HAP-1 (cell line): ENCODE data around the gene ARHGEF4.
"Not testable (repeated sequence)": the region's sequence is repeated elsewhere in the genome, so short reads cannot be mapped to it uniquely, and the experiment has no call there.

Experiments
- DNase-seq, 2 experiments: peaks; one replicate each; pipeline ENCODE4 v3.0.0-alpha.2; 2016 to 2020; ENCODE audit warnings: low spot score in 2 of 2
- H3K27me3 ChIP-seq: fragments of 250-450 bp; sonication (Bioruptor Pico); 2 replicates; pipeline ENCODE4 v1.5.1; 2020; ENCODE audit warnings: low read depth, mild to moderate bottlenecking, moderate library complexity
- H3K36me3 ChIP-seq: fragments of 250-450 bp; sonication (Bioruptor Pico); replicated peaks from 2 replicates; pipeline ENCODE4 v1.5.1; 2020; ENCODE audit warnings: mild to moderate bottlenecking
- H3K4me1 ChIP-seq: fragments of 250-450 bp; sonication (Bioruptor Pico); 2 replicates; pipeline ENCODE4 v1.5.1; 2020; ENCODE audit warnings: mild to moderate bottlenecking
- H3K4me3 ChIP-seq: fragments of 250-450 bp; sonication (Bioruptor Pico); 2 replicates; pipeline ENCODE4 v1.5.1; 2020; ENCODE audit warnings: mild to moderate bottlenecking, moderate library complexity
- H3K9me3 ChIP-seq: fragments of 250-450 bp; sonication (Bioruptor Pico); 2 replicates; pipeline ENCODE4 v1.5.1; 2020; ENCODE audit warnings: mild to moderate bottlenecking, moderate library complexity
- in situ Hi-C: fragments of 300-500 bp; cut with MboI; formaldehyde crosslinking; loops from 3 replicates; pipeline ENCODE4 v1.14.3; 2020; ENCODE audit warnings: low sequenced_read_pairs, inconsistent platforms, mixed read lengths

The ARHGEF4 gene

DNA sequence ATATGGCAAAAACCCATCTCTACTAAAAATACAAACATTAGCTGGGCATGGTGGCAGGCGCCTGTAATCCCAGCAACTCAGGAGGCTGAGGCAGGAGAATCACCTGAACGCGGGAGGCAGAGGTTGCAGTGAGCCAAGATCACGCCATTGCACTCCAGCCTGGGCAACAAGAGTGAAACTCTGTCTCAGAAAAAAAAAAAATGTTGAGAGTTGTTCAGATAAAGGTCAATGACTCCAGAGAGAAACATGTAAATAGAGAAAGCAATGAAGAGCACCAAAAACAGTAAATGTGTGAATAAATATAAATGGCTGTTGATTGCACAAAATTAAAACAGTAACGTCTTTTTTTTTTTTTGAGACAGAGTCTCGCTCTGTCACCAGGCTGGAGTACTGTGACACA, 243.2 kb downstream of the ARHGEF4 start:
- H3K4me1 ChIP-seq, H3K4me3 ChIP-seq, H3K27me3 ChIP-seq, H3K9me3 ChIP-seq, DNase-seq: not testable (repeated sequence)
- peaks cover 75% of the 10 kb centered on the region for H3K36me3 ChIP-seq
- in situ Hi-C loops = loop anchor here (25.0 kb wide), 1 partner anchor 893 kb away; the partner anchor contains the start of genes MZT2B, SMPD4 and TUBA3E

DNA sequence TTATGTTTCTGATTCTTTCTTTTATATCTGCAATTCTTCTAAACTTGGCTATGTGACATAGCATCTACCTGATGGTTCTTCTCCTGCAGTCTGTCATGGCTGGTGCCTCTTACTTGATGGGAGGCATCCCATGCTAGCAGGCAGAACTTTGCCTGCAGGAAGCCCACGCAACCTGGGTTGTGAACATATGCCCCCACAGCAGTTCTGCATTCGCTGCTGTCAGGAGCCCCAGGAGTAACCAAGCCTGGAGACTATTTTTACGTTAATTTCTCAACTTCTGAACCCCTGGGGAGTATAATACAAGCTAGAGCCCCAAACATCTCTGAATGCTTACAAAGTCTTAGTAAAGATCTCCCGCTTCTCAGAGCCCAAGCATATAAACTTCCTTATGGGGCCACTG, 244.5 kb downstream of the ARHGEF4 start:
- no peaks in the 10 kb centered on the region for H3K4me1 ChIP-seq
- no peaks in the 10 kb centered on the region for H3K27me3 ChIP-seq
- no peak overlapping the region for H3K4me3 ChIP-seq
- H3K36me3 ChIP-seq = peaks cover 78% of the 10 kb centered on the region
- in situ Hi-C loops = loop anchor here (25.0 kb wide), 1 partner anchor 894 kb away; the partner anchor contains the start of genes MZT2B, SMPD4 and TUBA3E
- no peak for DNase-seq
- no peaks in the 10 kb centered on the region for H3K9me3 ChIP-seq

DNA sequence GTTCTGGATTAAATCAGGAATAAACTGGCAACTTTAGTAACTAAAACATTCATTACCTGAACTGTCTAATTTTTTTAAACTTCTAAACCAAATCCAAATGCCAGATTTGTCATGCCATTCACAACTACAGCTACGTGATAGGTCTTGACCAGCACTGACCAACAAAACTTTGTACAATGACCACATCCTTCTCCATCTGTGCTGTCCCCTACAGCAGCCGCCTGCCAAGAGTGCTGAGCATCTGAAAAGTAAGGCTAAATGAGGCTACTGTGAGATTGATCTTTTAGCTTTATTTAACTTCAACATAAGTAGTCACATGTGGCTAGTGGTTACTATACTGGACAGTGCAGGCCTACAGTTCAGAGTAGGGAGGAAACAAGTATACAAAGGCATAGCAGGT, 248.9 kb downstream of the ARHGEF4 start:
- peaks cover 74% of the 10 kb centered on the region for H3K36me3 ChIP-seq
- in situ Hi-C loops = loop anchor here (25.0 kb wide), 1 partner anchor 898 kb away; the partner anchor contains the start of genes MZT2B, SMPD4 and TUBA3E

DNA sequence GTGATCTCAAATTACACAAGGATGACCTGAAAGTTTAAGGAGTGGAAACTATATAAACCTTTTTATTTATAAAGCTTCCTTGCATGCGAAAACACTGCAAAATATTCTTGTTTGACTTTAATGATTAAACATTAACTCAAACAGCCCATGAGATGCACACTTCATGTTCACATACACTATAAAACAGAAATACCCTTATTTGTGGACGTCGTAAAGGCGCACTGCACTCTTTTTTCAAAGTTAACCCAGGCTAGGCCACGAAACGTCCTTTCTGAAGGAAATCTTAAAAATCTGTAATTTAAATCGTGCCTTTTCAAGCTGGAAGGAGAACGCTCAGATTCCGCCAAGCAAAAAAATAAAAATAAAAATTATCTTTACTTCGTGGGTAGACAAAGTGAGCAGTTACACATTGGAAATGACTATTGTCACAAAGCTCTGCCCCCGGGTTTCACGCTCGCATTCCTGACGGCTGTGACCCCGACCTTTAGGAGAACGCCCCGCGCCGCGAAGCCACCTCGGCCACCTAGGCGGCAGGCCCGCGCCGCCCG, 255.8 kb downstream of the ARHGEF4 start:
- in situ Hi-C loops = loop anchor here (25.0 kb wide), 1 partner anchor 905 kb away; the partner anchor contains the start of genes MZT2B, SMPD4 and TUBA3E

More for the DNA sequence above, 248.9 kb downstream of the ARHGEF4 start:
- no peaks in the 10 kb centered on the region for H3K9me3 ChIP-seq
- no peak overlapping the region for H3K4me3 ChIP-seq
- H3K27me3 ChIP-seq = no peaks in the 10 kb centered on the region
- DNase-seq = no peak
- H3K4me1 ChIP-seq = no peaks in the 10 kb centered on the region

DNA sequence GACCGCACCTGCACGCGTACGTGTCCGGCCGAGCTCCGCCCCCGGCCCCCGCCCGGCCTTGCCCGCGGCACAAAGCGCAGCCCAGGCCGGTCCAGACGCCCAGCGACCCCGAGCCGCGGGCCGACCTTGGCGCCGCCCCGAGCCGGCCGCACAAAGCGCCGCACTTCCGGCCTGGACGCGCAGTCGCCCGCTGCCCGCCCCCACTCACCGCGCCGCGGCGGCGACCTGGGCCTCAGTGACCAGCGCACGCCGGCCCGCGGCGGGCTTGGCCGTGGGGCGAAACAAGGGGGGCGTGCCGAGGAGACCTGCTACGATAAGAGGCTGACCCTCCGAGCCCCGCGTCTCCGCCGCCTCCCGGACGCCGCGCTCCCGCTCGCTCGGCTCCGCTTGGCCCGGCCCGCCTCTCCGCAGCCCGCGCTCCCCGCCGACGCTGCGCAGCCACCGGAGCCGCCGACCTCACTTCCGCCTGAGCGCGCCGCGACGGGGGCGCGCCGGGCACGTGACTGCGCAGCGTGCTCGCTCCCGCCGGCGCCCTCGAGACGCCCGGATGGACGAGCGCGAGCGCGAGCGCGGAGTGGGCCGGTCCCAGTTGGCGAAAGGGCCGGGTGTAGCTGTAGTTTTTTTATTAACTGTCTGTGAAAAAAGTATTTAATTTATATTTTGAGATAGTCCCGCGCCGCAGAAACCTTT, 256.4 kb downstream of the ARHGEF4 start, which contains the start of gene FAM168B:
FAM168B (minus strand) TSS at position 455 of the 690 bp plus-strand sequence. CDS start 10,814 bp downstream, outside the sequence.
- peak within 1 kb of the TSS; percentile 89 for H3K4me3 ChIP-seq
- H3K9me3 ChIP-seq = no peaks in the 10 kb centered on the region
- in situ Hi-C loops = loop anchor here (25.0 kb wide), 1 partner anchor 906 kb away; the partner anchor contains the start of genes MZT2B, SMPD4 and TUBA3E
- peaks cover 12% of the 10 kb centered on the region for H3K4me1 ChIP-seq
- H3K27me3 ChIP-seq = no peaks in the 10 kb centered on the region
- DNase-seq = peak; percentile 77 to 88
- peaks cover 23% of the 10 kb centered on the region for H3K36me3 ChIP-seq

More for the DNA sequence above, 255.8 kb downstream of the ARHGEF4 start:
- H3K4me1 ChIP-seq = peaks cover 12% of the 10 kb centered on the region
- DNase-seq = no peak
- peak overlapping the region; percentile 89 for H3K4me3 ChIP-seq
- H3K27me3 ChIP-seq = no peaks in the 10 kb centered on the region
- no peaks in the 10 kb centered on the region for H3K9me3 ChIP-seq
- peaks cover 30% of the 10 kb centered on the region for H3K36me3 ChIP-seq

DNA sequence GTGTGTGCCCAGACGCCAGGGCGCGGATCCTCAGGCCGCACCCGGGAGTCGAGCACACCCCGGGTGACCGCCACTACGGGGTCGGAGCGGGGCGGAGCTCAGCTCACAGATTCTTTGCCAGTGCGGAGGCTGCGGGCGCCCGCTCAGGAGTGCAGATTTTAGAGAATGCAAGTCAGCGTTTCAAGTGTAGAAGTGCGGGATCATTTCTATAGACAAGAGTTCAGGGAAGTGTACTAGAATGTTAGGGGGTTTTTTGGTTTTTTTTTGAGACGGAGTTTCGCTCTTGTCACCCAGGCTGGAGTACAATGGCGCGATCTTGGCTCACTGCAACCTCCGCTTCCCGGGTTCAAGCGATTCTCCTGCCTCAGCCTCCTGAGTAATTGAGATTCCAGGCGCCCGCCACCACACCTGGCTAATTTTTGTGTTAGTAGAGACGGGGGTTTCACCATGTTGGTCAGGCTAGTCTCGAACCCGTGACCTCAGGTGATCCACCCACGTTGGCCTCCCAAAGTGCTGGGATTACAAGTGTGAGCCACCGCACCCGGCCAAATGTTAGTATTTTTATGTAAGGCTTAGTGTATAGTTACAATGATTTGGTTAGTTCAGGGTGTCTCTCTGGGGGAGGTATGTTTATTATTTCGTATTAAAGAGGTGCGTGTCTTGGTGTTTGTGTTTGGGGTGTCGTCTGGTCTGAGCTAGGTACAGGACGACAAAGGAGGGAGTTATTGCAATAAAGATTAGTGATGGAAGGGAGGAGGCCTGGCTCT, 257.2 kb downstream of the ARHGEF4 start:
- peak in 1 of 2 experiments; percentile 79 for DNase-seq
- Histone ChIP-seq H3K9me3 (no peaks in the 10 kb centered on the region), H3K27me3 (no peaks in the 10 kb centered on the region), H3K4me3 (peak overlapping the region; percentile 89), H3K36me3 (peaks cover 16% of the 10 kb centered on the region), H3K4me1 (peaks cover 12% of the 10 kb centered on the region)
- in situ Hi-C loops = loop anchor here (25.0 kb wide), 1 partner anchor 907 kb away; the partner anchor contains the start of genes MZT2B, SMPD4 and TUBA3E

DNA sequence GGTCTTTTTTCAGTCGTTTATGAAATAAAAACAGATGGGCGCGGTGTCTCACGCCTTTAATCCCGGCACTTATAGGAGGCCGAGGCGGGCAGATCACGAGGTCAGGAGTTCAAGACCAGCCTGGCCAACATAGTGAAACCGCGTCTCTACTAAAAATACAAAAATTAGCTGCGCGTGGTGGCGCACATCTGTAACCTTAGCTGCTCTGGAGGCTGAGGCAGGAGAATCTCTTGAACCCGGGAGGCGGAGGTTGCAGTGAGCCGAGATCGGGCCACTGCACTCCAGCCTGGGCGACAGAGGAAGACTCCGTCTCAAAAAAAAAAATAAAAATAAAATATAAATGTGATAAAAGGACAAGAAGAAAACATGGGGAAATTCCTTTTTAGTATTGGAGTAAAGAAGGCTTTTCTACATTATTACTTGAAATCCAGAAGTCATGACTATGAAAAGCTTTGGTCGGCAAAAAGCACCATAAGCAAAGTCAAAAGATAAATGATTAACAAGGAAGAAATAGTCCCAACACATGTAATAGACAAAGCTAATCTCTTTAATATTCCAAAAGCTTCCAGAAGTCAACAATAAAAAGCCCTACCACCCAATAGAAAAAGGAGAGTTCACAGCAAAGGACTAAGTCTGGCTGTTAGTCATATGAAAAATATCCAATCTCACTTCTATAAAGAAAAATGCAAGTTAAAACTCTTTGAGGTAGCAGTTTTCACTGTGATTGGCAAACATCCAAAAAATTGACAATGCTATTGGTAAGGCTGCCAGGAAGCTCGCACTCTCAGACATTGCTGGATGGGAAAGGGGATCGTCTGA, 258.0 kb downstream of the ARHGEF4 start:
- Histone ChIP-seq H3K9me3 (no peaks in the 10 kb centered on the region), H3K36me3 (peaks cover 11% of the 10 kb centered on the region), H3K4me3 (peak overlapping the region; percentile 89), H3K27me3 (no peaks in the 10 kb centered on the region), H3K4me1 (peaks cover 12% of the 10 kb centered on the region)
- in situ Hi-C loops = loop anchor here (25.0 kb wide), 1 partner anchor 907 kb away; the partner anchor contains the start of genes MZT2B, SMPD4 and TUBA3E
- DNase-seq = no peak
